Endothelial cell (in vitro differentiated cells): ENCODE measurements around the gene GPHA2. TPM values are rescaled to one million over a fixed set of nuclear protein-coding genes. Genes with fewer than 3 reads are reported as not detected.

ENCODE experiments used
- DNase-seq: peaks from one replicate; pipeline ENCODE4 v3.0.0; 2021; ENCODE audit warnings: low spot score
- H3K27ac Mint-ChIP-seq: one replicate; pipeline ENCODE4 v1.8.0; 2021; ENCODE audit warnings: mixed read lengths, inconsistent platforms; ENCODE audit not compliant: unreplicated experiment
- H3K27me3 Mint-ChIP-seq: one replicate; pipeline ENCODE4 v1.8.0; 2021; ENCODE audit warnings: mild to moderate bottlenecking, moderate library complexity, mixed read lengths, inconsistent platforms; ENCODE audit not compliant: unreplicated experiment
- H3K36me3 Mint-ChIP-seq: one replicate; pipeline ENCODE4 v1.8.0; 2021; ENCODE audit warnings: mild to moderate bottlenecking, low read depth, mixed read lengths, inconsistent platforms; ENCODE audit not compliant: unreplicated experiment
- H3K4me1 Mint-ChIP-seq: one replicate; pipeline ENCODE4 v1.8.0; 2021; ENCODE audit warnings: mild to moderate bottlenecking, mixed read lengths, inconsistent platforms; ENCODE audit not compliant: unreplicated experiment
- H3K4me3 Mint-ChIP-seq: one replicate; pipeline ENCODE4 v1.8.0; 2021; ENCODE audit warnings: mild to moderate bottlenecking, mixed read lengths, inconsistent platforms; ENCODE audit not compliant: unreplicated experiment
- H3K9me3 Mint-ChIP-seq: one replicate; pipeline ENCODE4 v1.8.0; 2021; ENCODE audit warnings: mixed read lengths, inconsistent platforms; ENCODE audit not compliant: unreplicated experiment
- total RNA-seq: library from RNA; stranded (reverse); fragmentation: NEBNext Ultra II Directional; extraction: Animal tissue kit (Norgen Biotek cat#: 25700); gene quantifications from one replicate; pipeline ENCODE4 v1.2.1, GENCODE V29; 2021; ENCODE audit not compliant: unreplicated experiment
- TF ChIP-seq, protein P1 (sequence below): fragments of 200-600 bp; sonication (generic); IDR thresholded peaks from one replicate; pipeline ENCODE4 v1.5.0; 2021; ENCODE audit warnings: antibody characterized with exemption; ENCODE audit not compliant: unreplicated experiment

GPHA2 gene
- total RNA-seq, 1 donor from 2014 or later = not detected

DNA sequence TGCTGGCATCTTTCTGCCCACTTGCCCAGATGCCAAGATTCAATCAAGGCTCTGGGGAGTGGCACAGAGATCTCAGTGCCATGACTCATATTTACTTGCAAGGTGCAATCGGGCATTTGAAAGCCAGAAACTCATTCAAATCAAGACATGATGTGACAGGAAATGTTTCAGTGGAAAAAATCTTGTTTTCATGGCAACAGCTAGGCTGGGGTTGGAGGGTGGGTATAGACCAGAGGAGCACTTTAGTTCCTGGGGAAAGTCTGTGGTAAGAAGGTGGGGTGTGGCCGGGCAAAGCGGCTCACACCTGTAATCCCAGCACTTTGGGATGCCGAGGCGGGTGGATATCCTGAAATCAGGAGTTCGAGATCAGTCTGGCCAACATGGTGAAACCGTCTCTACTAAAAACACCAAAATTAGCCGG, 35.0 kb upstream of the GPHA2 start:
- no peak for DNase-seq
- TF ChIP-seq, protein P1, sequence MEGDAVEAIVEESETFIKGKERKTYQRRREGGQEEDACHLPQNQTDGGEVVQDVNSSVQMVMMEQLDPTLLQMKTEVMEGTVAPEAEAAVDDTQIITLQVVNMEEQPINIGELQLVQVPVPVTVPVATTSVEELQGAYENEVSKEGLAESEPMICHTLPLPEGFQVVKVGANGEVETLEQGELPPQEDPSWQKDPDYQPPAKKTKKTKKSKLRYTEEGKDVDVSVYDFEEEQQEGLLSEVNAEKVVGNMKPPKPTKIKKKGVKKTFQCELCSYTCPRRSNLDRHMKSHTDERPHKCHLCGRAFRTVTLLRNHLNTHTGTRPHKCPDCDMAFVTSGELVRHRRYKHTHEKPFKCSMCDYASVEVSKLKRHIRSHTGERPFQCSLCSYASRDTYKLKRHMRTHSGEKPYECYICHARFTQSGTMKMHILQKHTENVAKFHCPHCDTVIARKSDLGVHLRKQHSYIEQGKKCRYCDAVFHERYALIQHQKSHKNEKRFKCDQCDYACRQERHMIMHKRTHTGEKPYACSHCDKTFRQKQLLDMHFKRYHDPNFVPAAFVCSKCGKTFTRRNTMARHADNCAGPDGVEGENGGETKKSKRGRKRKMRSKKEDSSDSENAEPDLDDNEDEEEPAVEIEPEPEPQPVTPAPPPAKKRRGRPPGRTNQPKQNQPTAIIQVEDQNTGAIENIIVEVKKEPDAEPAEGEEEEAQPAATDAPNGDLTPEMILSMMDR = no peak
- Mint-ChIP-seq H3K27ac (no peak overlapping the region), H3K36me3 (no peaks in the 10 kb centered on the region), H3K9me3 (no peaks in the 10 kb centered on the region), H3K4me1 (no peaks in the 10 kb centered on the region), H3K27me3 (no peaks in the 10 kb centered on the region), H3K4me3 (no peak overlapping the region)

DNA sequence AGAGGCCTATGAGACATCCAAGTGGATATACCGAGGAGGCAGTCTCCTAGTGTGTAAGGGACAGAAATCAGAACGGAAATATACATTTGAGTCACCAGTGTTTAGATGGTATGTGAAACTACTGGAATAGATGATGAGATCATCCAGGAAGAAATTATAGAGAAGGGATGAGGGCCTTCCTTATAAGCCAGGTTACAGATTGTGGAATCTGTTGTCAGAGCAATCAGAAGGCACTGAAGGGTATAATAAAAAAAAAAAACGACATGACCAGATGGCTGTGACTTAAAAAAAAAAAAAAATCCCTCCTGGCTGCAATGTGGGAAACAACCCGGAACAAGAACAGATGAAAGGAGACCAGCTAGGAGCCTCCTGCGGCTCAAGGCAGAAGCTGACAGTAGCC, 33.5 kb upstream of the GPHA2 start:
- DNase-seq = no peak
- Mint-ChIP-seq H3K27me3 (no peaks in the 10 kb centered on the region), H3K4me3 (no peak overlapping the region), H3K9me3 (no peaks in the 10 kb centered on the region), H3K27ac (no peak overlapping the region), H3K36me3 (no peaks in the 10 kb centered on the region), H3K4me1 (no peaks in the 10 kb centered on the region)
- TF ChIP-seq, protein P1 = no peak

DNA sequence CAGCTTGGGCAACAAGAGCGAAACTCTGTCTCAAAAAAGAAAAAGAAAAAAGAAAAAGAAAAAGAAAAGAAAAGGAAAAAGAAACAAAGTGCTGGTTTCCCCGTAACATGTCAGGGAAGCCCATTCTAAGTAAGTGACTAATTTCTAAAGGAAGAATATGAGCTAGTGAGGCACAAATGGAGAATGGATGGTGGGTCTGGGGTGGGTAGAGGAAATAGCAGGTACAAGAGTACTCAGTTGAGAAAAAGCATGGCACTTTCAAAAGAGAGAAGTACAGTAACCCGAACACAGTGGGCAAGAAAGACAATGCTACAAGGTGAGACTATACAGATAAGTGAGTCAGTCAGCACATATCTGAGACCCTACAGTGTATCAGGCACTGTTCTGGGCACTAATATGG, 31.7 kb upstream of the GPHA2 start:
- H3K27me3 Mint-ChIP-seq = no peaks in the 10 kb centered on the region
- no peaks in the 10 kb centered on the region for H3K4me1 Mint-ChIP-seq
- H3K36me3 Mint-ChIP-seq = no peaks in the 10 kb centered on the region
- no peak overlapping the region for H3K4me3 Mint-ChIP-seq
- no peak for DNase-seq
- no peak overlapping the region for H3K27ac Mint-ChIP-seq
- TF ChIP-seq, protein P1 = no peak
- no peaks in the 10 kb centered on the region for H3K9me3 Mint-ChIP-seq

DNA sequence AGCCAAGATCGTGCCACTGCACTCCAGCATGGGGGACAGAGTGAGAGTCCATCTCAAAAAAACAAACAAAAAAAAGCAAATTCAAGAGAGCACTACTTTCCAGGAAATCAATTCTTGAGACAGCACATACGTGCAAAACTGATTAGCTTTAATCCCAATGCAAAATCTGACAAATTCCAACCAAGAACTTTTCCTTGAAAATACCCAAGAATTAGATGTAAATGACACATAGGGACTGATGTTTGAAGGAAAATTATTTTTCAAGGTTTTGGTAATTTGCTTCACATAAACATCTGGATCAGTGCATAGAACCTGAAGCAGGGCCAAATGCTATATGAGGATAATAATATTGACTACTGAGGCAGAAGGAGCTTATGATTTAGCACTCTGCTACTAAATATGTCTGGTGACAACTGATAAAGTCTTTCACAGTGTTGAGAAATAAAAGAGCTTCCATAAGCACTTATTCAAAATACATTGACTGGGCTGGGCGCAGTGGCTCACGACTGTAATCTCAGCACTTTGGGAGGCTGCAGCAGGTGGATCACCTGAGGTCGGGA, 27.5 kb upstream of the GPHA2 start:
- Mint-ChIP-seq H3K9me3 (no peaks in the 10 kb centered on the region), H3K27ac (no peak overlapping the region), H3K4me1 (no peaks in the 10 kb centered on the region), H3K4me3 (no peak overlapping the region), H3K36me3 (no peaks in the 10 kb centered on the region), H3K27me3 (no peaks in the 10 kb centered on the region)
- TF ChIP-seq, protein P1 = no peak
- no peak for DNase-seq

DNA sequence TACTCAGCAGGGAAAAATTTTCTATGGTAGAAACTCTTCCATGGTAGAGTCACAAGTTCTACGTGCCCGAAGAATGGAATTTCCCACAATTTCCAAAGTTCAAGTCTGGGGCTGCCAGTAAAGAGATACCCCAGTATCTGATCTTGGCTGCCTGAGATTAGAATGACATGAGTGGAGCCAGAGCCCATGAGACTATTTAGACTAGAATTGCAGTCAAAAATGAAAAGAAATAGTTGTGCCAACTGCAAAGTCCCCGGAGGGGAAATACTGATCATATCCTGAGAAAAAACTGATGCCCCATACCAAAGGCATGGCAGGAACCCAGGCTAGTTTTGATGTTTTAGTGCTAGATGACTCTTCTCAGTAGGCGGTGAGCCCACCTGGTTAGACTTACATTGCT, 25.0 kb upstream of the GPHA2 start:
- Mint-ChIP-seq H3K27ac (no peak overlapping the region), H3K4me3 (no peak overlapping the region), H3K9me3 (no peaks in the 10 kb centered on the region), H3K4me1 (no peaks in the 10 kb centered on the region), H3K36me3 (no peaks in the 10 kb centered on the region), H3K27me3 (no peaks in the 10 kb centered on the region)
- TF ChIP-seq, protein P1 = no peak
- no peak for DNase-seq
